GDM1 (cell line): Measurements from ENCODE around the gene NSD1.

Experiments
- DNase-seq: peaks from one replicate; lab custom pipeline; 2025; lab: John Stamatoyannopoulos, UW

Gene NSD1

GRCh38 chr5:177133096-177133852 lies at the start of gene NSD1:
TSS of gene NSD1 (plus strand) at chr5:177133773. CDS start at chr5:177135104, 1,331 bp downstream.
- peak; percentile 15 for DNase-seq

GRCh38 chr5:177084175-177084574 lies 49.4 kb upstream of the NSD1 start:
- DNase-seq = no peak

DNA sequence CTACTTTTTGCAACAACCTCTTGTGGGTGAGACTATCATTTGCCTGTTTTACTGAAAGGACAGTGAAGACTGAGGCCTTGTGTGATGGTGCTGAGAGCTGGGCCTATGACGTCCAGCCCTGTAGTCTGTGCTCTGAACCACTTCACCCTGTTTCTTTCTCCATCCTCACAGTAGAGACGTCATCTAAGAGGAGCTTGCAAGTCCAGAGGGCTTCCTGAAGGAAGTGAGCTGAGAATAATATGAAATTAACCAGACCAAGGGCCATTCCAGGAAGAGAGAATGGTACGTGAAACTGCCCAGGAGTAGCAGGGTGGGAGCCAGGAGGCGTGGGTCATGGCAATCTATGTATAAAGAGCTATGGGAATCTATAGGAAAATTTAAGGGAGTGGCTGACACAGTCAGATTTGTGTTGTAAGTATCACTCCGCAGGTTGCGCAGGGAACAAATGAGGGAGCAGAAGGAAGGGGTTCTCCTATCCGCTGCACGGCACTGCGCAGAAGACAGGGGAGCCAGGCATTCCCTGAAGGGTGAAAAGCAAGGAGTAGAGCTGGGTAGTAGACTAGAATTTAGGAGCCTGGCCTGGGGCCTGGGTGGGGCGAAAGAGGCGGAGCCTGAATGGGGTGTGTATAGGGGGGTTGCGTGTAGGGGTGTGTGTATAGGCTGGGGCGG lies 47.5 kb upstream of the NSD1 start:
- no peak for DNase-seq

GRCh38 chr5:177086654-177087397 lies 46.7 kb upstream of the NSD1 start, which contains the start of gene FGFR4:
TSS of gene FGFR4 (plus strand) at chr5:177086915. CDS start at chr5:177089603, 2,688 bp downstream.
- DNase-seq = peak; percentile 65

- DNase-seq = no peak
Observed at GRCh38 chr5:177087398-177088005, 46.1 kb upstream of the NSD1 start.

GRCh38 chr5:177089127-177089526 lies 44.4 kb upstream of the NSD1 start:
- DNase-seq = no peak

- no peak for DNase-seq
Observed at GRCh38 chr5:177089825-177090641, 43.5 kb upstream of the NSD1 start.

- no peak for DNase-seq
Observed at GRCh38 chr5:177090813-177091212, 42.8 kb upstream of the NSD1 start.

- no peak for DNase-seq
Observed at GRCh38 chr5:177091232-177091631, 42.3 kb upstream of the NSD1 start.

GRCh38 chr5:177092178-177093081 lies 41.1 kb upstream of the NSD1 start:
- DNase-seq = no peak

GRCh38 chr5:177093082-177093712 lies 40.4 kb upstream of the NSD1 start:
- DNase-seq = no peak

DNA sequence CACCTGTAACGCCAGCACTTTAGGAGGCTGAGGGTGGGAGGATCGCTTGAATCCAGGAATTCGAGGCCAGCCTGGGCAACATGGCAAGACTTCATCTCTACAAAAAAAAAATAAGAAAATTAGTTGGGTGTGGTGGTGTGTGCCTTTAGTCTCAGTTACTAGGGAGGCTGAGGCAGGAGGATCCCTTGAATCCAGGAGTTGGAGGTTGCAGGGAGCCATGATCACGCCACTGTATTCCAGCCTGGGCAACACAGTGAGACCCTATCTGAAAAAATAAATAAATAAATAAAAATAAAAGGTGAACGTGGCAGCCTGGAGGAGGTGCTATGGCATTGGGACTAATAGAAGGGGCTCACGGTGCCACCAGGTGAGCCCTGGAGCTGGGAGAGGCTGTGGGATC lies 39.8 kb upstream of the NSD1 start:
- DNase-seq = no peak

- DNase-seq = no peak
Observed at GRCh38 chr5:177094224-177095087, 39.1 kb upstream of the NSD1 start.

DNA sequence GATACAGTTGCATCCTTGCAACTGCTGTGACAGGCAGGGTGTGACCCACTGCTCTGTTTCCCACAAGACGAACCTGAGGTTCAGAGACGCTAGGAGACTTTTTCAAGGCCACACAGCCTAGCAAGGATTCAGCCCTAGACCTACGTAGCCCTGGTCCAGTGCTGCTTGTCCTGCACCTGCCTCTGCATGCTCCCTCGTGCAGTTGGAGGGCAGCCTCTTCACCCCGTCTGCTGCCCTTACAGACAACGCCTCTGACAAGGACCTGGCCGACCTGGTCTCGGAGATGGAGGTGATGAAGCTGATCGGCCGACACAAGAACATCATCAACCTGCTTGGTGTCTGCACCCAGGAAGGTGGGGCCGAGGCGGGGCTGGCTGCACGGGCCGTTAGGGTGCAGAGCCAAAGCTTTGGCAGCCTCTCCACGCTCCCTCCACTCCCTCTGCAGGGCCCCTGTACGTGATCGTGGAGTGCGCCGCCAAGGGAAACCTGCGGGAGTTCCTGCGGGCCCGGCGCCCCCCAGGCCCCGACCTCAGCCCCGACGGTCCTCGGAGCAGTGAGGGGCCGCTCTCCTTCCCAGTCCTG lies 38.4 kb upstream of the NSD1 start:
- DNase-seq = no peak

GRCh38 chr5:177096162-177097015 lies 37.2 kb upstream of the NSD1 start:
- no peak for DNase-seq

DNA sequence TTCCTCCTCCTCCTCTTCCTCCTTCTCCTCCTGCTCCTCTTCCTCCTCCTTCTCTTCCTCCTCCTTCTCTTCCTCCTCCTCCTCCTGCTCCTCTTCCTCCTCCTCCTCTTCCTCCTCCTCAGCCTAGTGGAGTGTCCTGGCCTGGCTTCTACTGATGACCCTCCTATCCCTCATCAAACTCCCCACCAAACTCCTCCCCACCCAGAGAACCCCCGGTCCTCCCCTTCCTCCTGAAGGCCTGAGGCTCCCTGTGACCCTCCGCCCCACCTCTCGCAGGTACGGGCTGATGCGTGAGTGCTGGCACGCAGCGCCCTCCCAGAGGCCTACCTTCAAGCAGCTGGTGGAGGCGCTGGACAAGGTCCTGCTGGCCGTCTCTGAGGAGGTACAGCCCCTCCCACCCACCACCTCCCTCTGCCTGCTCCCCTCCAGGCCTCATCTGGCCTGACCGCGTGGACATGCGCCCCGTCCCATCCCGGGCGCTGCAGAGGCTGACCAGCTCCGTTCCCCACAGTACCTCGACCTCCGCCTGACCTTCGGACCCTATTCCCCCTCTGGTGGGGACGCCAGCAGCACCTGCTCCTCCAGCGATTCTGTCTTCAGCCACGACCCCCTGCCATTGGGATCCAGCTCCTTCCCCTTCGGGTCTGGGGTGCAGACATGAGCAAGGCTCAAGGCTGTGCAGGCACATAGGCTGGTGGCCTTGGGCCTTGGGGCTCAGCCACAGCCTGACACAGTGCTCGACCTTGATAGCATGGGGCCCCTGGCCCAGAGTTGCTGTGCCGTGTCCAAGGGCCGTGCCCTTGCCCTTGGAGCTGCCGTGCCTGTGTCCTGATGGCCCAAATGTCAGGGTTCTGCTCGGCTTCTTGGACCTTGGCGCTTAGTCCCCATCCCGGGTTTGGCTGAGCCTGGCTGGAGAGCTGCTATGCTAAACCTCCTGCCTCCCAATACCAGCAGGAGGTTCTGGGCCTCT lies 36.3 kb upstream of the NSD1 start:
- DNase-seq = no peak
